SK-N-SH (cell line): ENCODE results near the gene SND1. TPM values are rescaled to one million over a fixed set of nuclear protein-coding genes. Genes with fewer than 3 reads are reported as not detected.

ENCODE experiments used
- CTCF ChIA-PET: fragments of 300-600, 350-600 bp; formaldehyde crosslinking; extraction: SDS; loops from one replicate; lab custom pipeline; 2021; lab: Yijun Ruan, JAX
- POLR2A ChIA-PET: fragments of 350-600 bp; sonication (Branson Sonifier 250); formaldehyde crosslinking; extraction: SDS; loops from one replicate; lab custom pipeline; 2020; ENCODE audit warnings: antibody characterized with exemption, inconsistent platforms; lab: Yijun Ruan, JAX
- DNase-seq: peaks from one replicate; pipeline ENCODE4 v3.0.0; 2012
- H2AFZ ChIP-seq: fragments of 200-600 bp; sonication (generic); 2 replicates; pipeline ENCODE4 v1.8.1; 2016; ENCODE audit warnings: antibody characterized with exemption, mild to moderate bottlenecking, low read depth
- H3F3A ChIP-seq: fragments of 200-600 bp; sonication (generic); replicated peaks from 2 replicates; pipeline ENCODE3; 2016; ENCODE audit warnings: antibody characterized with exemption, mild to moderate bottlenecking; ENCODE audit not compliant: insufficient read depth
- H3K27ac ChIP-seq, 2 experiments: fragments of 200-500 bp in 1 of 2; fragments of 200-600 bp in 1 of 2; sonication (Bioruptor generic) in 1 of 2; sonication (generic), shearing (Covaris generic) in 1 of 2; 2 replicates each; pipeline versions ENCODE4 v1.5.1 to v1.6.1; 2014 to 2016; ENCODE audit warnings: low read depth in 2 of 2, inconsistent platforms in 1 of 2, low read length in 1 of 2, mild to moderate bottlenecking in 1 of 2, mixed read lengths in 1 of 2
- H3K27me3 ChIP-seq: fragments of 200-600 bp; sonication (generic), shearing (Covaris generic); 2 replicates; pipeline ENCODE4 v1.6.1; 2016; ENCODE audit warnings: mixed run types; ENCODE audit not compliant: insufficient read depth
- H3K36me3 ChIP-seq, 2 experiments: fragments of 200-500 bp in 1 of 2; fragments of 200-600 bp in 1 of 2; sonication (Bioruptor generic) in 1 of 2; sonication (generic) in 1 of 2; replicated peaks in 1 of 2; 2 replicates each; pipeline versions ENCODE3 to v1.5.1; 2014 to 2016; ENCODE audit warnings: low read length in 1 of 2, mild to moderate bottlenecking in 1 of 2; ENCODE audit not compliant: insufficient read depth in 2 of 2, control insufficient read depth in 1 of 2
- H3K4me1 ChIP-seq, 2 experiments: fragments of 200-500 bp in 1 of 2; fragments of 200-600 bp in 1 of 2; sonication (Bioruptor generic) in 1 of 2; sonication (generic), shearing (Covaris generic) in 1 of 2; 2 replicates each; pipeline versions ENCODE4 v1.5.1 to v1.6.1; 2014 to 2016; ENCODE audit warnings: low read depth in 1 of 2, low read length in 1 of 2, mixed run types in 1 of 2; ENCODE audit not compliant: insufficient read depth in 2 of 2, control insufficient read depth in 1 of 2
- H3K4me2 ChIP-seq: fragments of 200-600 bp; sonication (generic), shearing (Covaris generic); 2 replicates; pipeline ENCODE4 v1.6.1; 2017; ENCODE audit warnings: mixed run types
- H3K4me3 ChIP-seq, 2 experiments: fragments of 200-500 bp in 1 of 2; fragments of 200-600 bp in 1 of 2; sonication (Bioruptor generic) in 1 of 2; sonication (generic), shearing (Covaris generic) in 1 of 2; 2 replicates each; pipeline versions ENCODE4 v1.5.1 to v1.8.1; 2014 to 2016; ENCODE audit warnings: low read depth in 2 of 2, inconsistent platforms in 1 of 2, low read length in 1 of 2, mild to moderate bottlenecking in 1 of 2, mixed read lengths in 1 of 2, moderate library complexity in 1 of 2
- H3K79me2 ChIP-seq: fragments of 200-600 bp; sonication (generic); 2 replicates; pipeline ENCODE4 v1.8.1; 2017; ENCODE audit warnings: mild to moderate bottlenecking; ENCODE audit not compliant: insufficient read depth
- H3K9ac ChIP-seq: fragments of 200-600 bp; sonication (generic); 2 replicates; pipeline ENCODE4 v1.6.1; 2017; ENCODE audit warnings: mixed run types
- H3K9me2 ChIP-seq: fragments of 200-600 bp; sonication (generic); 2 replicates; pipeline ENCODE4 v1.6.1; 2017; ENCODE audit warnings: mixed run types
- H3K9me3 ChIP-seq: fragments of 200-600 bp; sonication (generic); 2 replicates; pipeline ENCODE4 v1.6.1; 2017; ENCODE audit warnings: mixed run types, mild to moderate bottlenecking, moderate library complexity
- H4K20me1 ChIP-seq: fragments of 200-600 bp; sonication (generic); 2 replicates; pipeline ENCODE4 v1.6.1; 2017; ENCODE audit warnings: mild to moderate bottlenecking, mixed run types; ENCODE audit not compliant: insufficient read depth
- ELF1 ChIP-seq: IDR thresholded peaks from 2 replicates; pipeline ENCODE4 v1.4.0; 2012
- EZH2phosphoT487 ChIP-seq: fragments of 200-600 bp; sonication (generic); IDR thresholded peaks from 2 replicates; pipeline ENCODE4 v1.6.1; 2017; ENCODE audit warnings: low read depth, mixed run types, mild to moderate bottlenecking, antibody characterized with exemption, moderate library complexity, borderline replicate concordance
- FOSL2 ChIP-seq: IDR thresholded peaks from 2 replicates; pipeline ENCODE4 v1.4.0; 2012; ENCODE audit warnings: low read depth, mild to moderate bottlenecking, moderate library complexity, borderline replicate concordance
- FOXJ3 ChIP-seq: sonication (generic); formaldehyde crosslinking; IDR thresholded peaks from 2 replicates; pipeline ENCODE4 v1.5.1; 2020; ENCODE audit warnings: mild to moderate bottlenecking, missing genetic modification reagents
- FOXM1 ChIP-seq: IDR thresholded peaks from 2 replicates; pipeline ENCODE4 v1.4.0; 2012; ENCODE audit warnings: low read depth, mild to moderate bottlenecking
- GABPA ChIP-seq: IDR thresholded peaks from 2 replicates; pipeline ENCODE4 v1.4.0; 2012; ENCODE audit warnings: low read depth, mild to moderate bottlenecking
- MEF2A ChIP-seq: IDR thresholded peaks from 2 replicates; pipeline ENCODE4 v1.4.0; 2012; ENCODE audit warnings: low read depth, borderline replicate concordance
- NRF1 ChIP-seq: IDR thresholded peaks from 2 replicates; pipeline ENCODE4 v1.6.1; 2012; ENCODE audit warnings: low read depth, mild to moderate bottlenecking, low read length
- POLR2AphosphoS5 ChIP-seq: IDR thresholded peaks from 2 replicates; pipeline ENCODE4 v1.6.1; 2012; ENCODE audit warnings: low read depth, low read length
- RCOR1 ChIP-seq: fragments of 150-350 bp; IDR thresholded peaks from 2 replicates; pipeline ENCODE4 v1.6.1; 2017; ENCODE audit warnings: antibody characterized with exemption, low read length
- SIN3A ChIP-seq: IDR thresholded peaks from 2 replicates; pipeline ENCODE4 v1.6.1; 2012; ENCODE audit warnings: low read depth, mild to moderate bottlenecking, low read length, moderate library complexity, borderline replicate concordance
- TAF1 ChIP-seq: IDR thresholded peaks from 2 replicates; pipeline ENCODE4 v1.6.1; 2012; ENCODE audit warnings: low read depth, mild to moderate bottlenecking, low read length, moderate library complexity, borderline replicate concordance
- TEAD4 ChIP-seq: IDR thresholded peaks from 2 replicates; pipeline ENCODE4 v1.4.0; 2012; ENCODE audit warnings: mild to moderate bottlenecking, borderline replicate concordance; ENCODE audit not compliant: insufficient read depth
- WGBS: methylation state at CpG from one replicate; pipeline ENCODE4 v1.1.6; 2017; ENCODE audit warnings: low lambda C conversion rate; 5-methylcytosine and 5-hydroxymethylcytosine counted together
- polyA plus RNA-seq, 3 experiments: library from polyadenylated mRNA; depleted of rRNA; stranded (reverse); fragments of >200 nt; gene quantifications; 2 replicates each; pipeline ENCODE4 v1.2.3, GENCODE V29; 2012
- TF ChIP-seq, protein P1 (sequence below): fragments of 150-350 bp; IDR thresholded peaks from 2 replicates; pipeline ENCODE4 v1.6.1; 2017; ENCODE audit warnings: antibody characterized with exemption, low read length, low read depth, borderline replicate concordance
- TF ChIP-seq, protein P2 (sequence below): IDR thresholded peaks from 2 replicates; pipeline ENCODE4 v1.4.0; 2012; ENCODE audit warnings: low read depth, borderline replicate concordance
- TF ChIP-seq, protein P3 (sequence below): fragments of 150-350 bp; IDR thresholded peaks from 2 replicates; pipeline ENCODE4 v1.6.1; 2016; ENCODE audit warnings: mild to moderate bottlenecking, low read depth, low read length
- TF ChIP-seq, protein P4 (sequence below): IDR thresholded peaks from 2 replicates; pipeline ENCODE4; 2012

SND1 gene
- polyA plus RNA-seq, 1 of the 3 experiments (the other 2 are of a cell fraction), result 165 TPM

DNA sequence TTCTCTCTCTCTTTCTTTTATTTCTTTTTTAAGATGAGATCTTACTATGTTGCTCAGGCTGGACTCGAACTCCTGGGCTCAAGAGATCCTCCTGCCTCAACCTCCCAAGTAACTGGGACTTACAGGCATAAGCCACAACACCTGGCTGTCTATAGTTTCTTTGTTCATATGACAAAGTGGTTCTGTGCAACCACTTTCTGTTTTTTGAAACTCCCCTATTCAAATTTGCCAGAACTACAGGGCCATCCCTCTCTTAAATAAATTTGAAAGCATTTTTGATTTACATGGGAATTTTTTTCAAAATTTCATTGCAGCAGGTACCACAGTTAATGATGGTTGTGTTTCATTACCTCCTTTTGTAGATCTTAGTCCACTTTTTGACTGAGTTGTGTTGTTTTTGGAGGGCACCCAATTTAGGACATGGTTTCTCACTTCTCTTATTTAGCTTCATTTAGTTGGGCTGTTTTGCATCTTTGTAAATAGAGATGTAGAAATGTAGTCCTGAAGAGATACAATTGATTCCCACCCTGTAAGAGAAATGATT is 260.0 kb downstream of the SND1 start:
- Histone ChIP-seq H3F3A (peaks cover 4% of the 10 kb centered on the region), H3K9ac (no peak overlapping the region), H3K79me2 (peaks cover 43% of the 10 kb centered on the region), H3K4me3 (no peak overlapping the region), H3K4me1 (no peaks in the 10 kb centered on the region), H3K36me3 (peaks cover 0 to 9% of the 10 kb centered on the region in 2 experiments), H3K9me3 (no peaks in the 10 kb centered on the region), H2AFZ (no peak overlapping the region), H3K27ac (no peak overlapping the region), H3K27me3 (no peaks in the 10 kb centered on the region), H3K9me2 (no peaks in the 10 kb centered on the region), H4K20me1 (peaks cover 21% of the 10 kb centered on the region), H3K4me2 (no peak overlapping the region)
- TF ChIP-seq FOXM1, result no peak
- no peak for TF ChIP-seq GABPA
- no peak for TF ChIP-seq RCOR1
- TF ChIP-seq SIN3A, result no peak
- TF ChIP-seq ELF1, result no peak
- TF ChIP-seq EZH2phosphoT487, result no peak
- TF ChIP-seq MEF2A, result no peak
- TF ChIP-seq, protein P1, sequence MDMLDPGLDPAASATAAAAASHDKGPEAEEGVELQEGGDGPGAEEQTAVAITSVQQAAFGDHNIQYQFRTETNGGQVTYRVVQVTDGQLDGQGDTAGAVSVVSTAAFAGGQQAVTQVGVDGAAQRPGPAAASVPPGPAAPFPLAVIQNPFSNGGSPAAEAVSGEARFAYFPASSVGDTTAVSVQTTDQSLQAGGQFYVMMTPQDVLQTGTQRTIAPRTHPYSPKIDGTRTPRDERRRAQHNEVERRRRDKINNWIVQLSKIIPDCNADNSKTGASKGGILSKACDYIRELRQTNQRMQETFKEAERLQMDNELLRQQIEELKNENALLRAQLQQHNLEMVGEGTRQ, result no peak
- no peak for TF ChIP-seq FOSL2
- WGBS, result 93% methylated on average over 1 of the region's 1 CpG
- CTCF ChIA-PET, result interaction anchor here (1.6 to 1.9 kb wide), 3 partner anchors 35 to 298 kb away, joined by 3 to 6 read pairs (median 4); no protein-coding TSS in a partner anchor
- no peak for DNase-seq
- POLR2A ChIA-PET, result no interaction called here

DNA sequence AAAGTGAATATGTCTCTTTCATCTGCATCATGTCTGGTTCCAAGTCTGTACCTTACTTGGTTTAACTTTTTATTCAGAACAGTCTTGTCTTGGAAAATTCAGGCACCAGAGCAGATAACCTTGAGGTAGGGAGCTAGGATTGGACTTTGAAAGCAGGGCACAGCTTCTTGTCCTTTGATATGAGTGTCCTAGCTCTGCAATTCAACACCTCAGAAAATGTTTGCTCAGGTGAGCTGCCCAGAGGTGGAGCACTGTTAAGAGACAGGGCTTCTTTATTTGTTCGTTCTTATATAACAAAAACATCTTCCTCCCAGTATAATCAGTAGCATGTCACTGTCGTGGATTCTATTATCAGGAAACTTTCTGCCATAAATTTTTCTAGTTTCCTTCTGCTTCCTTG is 260.9 kb downstream of the SND1 start:
- no peaks in the 10 kb centered on the region for H3K4me1 ChIP-seq
- no peaks in the 10 kb centered on the region for H3K27me3 ChIP-seq
- DNase-seq, result no peak
- H3K9ac ChIP-seq, result no peak overlapping the region
- H2AFZ ChIP-seq, result no peak overlapping the region
- H3K9me3 ChIP-seq, result no peaks in the 10 kb centered on the region
- no peaks in the 10 kb centered on the region for H3K9me2 ChIP-seq
- no peak overlapping the region for H3K4me2 ChIP-seq
- H4K20me1 ChIP-seq, result peaks cover 21% of the 10 kb centered on the region
- peaks cover 0 to 13% of the 10 kb centered on the region in 2 experiments for H3K36me3 ChIP-seq
- CTCF ChIA-PET, result interaction anchor here (1.1 to 1.7 kb wide), 4 partner anchors 11 to 99 kb away, joined by 3 to 4 read pairs (median 3); no protein-coding TSS in a partner anchor
- TF ChIP-seq, protein P2, sequence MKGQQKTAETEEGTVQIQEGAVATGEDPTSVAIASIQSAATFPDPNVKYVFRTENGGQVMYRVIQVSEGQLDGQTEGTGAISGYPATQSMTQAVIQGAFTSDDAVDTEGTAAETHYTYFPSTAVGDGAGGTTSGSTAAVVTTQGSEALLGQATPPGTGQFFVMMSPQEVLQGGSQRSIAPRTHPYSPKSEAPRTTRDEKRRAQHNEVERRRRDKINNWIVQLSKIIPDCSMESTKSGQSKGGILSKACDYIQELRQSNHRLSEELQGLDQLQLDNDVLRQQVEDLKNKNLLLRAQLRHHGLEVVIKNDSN, result no peak
- TF ChIP-seq FOSL2 (no peak), FOXM1 (no peak), GABPA (no peak), TAF1 (no peak), RCOR1 (no peak), TEAD4 (no peak), EZH2phosphoT487 (no peak), POLR2AphosphoS5 (no peak), NRF1 (no peak), FOXJ3 (no peak)
- TF ChIP-seq, protein P3, sequence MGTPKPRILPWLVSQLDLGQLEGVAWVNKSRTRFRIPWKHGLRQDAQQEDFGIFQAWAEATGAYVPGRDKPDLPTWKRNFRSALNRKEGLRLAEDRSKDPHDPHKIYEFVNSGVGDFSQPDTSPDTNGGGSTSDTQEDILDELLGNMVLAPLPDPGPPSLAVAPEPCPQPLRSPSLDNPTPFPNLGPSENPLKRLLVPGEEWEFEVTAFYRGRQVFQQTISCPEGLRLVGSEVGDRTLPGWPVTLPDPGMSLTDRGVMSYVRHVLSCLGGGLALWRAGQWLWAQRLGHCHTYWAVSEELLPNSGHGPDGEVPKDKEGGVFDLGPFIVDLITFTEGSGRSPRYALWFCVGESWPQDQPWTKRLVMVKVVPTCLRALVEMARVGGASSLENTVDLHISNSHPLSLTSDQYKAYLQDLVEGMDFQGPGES, result no peak
- TF ChIP-seq, protein P4, sequence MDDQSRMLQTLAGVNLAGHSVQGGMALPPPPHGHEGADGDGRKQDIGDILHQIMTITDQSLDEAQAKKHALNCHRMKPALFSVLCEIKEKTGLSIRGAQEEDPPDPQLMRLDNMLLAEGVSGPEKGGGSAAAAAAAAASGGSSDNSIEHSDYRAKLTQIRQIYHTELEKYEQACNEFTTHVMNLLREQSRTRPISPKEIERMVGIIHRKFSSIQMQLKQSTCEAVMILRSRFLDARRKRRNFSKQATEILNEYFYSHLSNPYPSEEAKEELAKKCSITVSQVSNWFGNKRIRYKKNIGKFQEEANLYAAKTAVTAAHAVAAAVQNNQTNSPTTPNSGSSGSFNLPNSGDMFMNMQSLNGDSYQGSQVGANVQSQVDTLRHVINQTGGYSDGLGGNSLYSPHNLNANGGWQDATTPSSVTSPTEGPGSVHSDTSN, result no peak
- TF ChIP-seq, protein P1, result no peak
- H3K4me3 ChIP-seq, result no peak overlapping the region
- POLR2A ChIA-PET, result no interaction called here
- H3K27ac ChIP-seq, result no peak overlapping the region
- peaks cover 43% of the 10 kb centered on the region for H3K79me2 ChIP-seq
- WGBS, result 85% methylated on average over 2 of the region's 2 CpGs
- H3F3A ChIP-seq, result peaks cover 4% of the 10 kb centered on the region
